Ishikawa (cell line): Measurements from ENCODE around the gene MPND.

Experiments used
- CEBPB ChIP-seq: IDR thresholded peaks from 2 replicates; pipeline ENCODE4 v1.6.1; 2012
- CREB1 ChIP-seq: IDR thresholded peaks from 2 replicates; pipeline ENCODE4 v1.6.1; 2012; ENCODE audit warnings: low read depth
- EGR1 ChIP-seq: IDR thresholded peaks from 2 replicates; pipeline ENCODE4 v1.6.1; 2012
- EP300 ChIP-seq: IDR thresholded peaks from 2 replicates; pipeline ENCODE4 v1.6.1; 2012; ENCODE audit warnings: borderline replicate concordance
- FOXM1 ChIP-seq: IDR thresholded peaks from 2 replicates; pipeline ENCODE4 v1.6.1; 2012; ENCODE audit warnings: low read depth, borderline replicate concordance
- MAX ChIP-seq: IDR thresholded peaks from 2 replicates; pipeline ENCODE4 v1.6.1; 2012
- NFIC ChIP-seq: IDR thresholded peaks from 2 replicates; pipeline ENCODE4 v1.6.1; 2012
- RAD21 ChIP-seq: IDR thresholded peaks from 2 replicates; pipeline ENCODE4 v1.6.1; 2012; ENCODE audit warnings: low read depth
- REST ChIP-seq: IDR thresholded peaks from 2 replicates; pipeline ENCODE4 v1.6.1; 2012; ENCODE audit warnings: low read depth, mild to moderate bottlenecking
- TAF1 ChIP-seq: IDR thresholded peaks from 2 replicates; pipeline ENCODE4 v1.6.1; 2012; ENCODE audit warnings: low read depth, mild to moderate bottlenecking
- TCF12 ChIP-seq: IDR thresholded peaks from 2 replicates; pipeline ENCODE4 v1.6.1; 2012; ENCODE audit warnings: low read depth
- TEAD4 ChIP-seq: IDR thresholded peaks from 2 replicates; pipeline ENCODE4 v1.6.1; 2012
- YY1 ChIP-seq: IDR thresholded peaks from 2 replicates; pipeline ENCODE4 v1.6.1; 2012; ENCODE audit warnings: low read depth
- ZBTB7A ChIP-seq: IDR thresholded peaks from 2 replicates; pipeline ENCODE4 v1.6.1; 2012; ENCODE audit warnings: low read depth
- TF ChIP-seq, protein P1 (sequence below): IDR thresholded peaks from 2 replicates; pipeline ENCODE4 v1.6.1; 2012

The MPND gene

DNA sequence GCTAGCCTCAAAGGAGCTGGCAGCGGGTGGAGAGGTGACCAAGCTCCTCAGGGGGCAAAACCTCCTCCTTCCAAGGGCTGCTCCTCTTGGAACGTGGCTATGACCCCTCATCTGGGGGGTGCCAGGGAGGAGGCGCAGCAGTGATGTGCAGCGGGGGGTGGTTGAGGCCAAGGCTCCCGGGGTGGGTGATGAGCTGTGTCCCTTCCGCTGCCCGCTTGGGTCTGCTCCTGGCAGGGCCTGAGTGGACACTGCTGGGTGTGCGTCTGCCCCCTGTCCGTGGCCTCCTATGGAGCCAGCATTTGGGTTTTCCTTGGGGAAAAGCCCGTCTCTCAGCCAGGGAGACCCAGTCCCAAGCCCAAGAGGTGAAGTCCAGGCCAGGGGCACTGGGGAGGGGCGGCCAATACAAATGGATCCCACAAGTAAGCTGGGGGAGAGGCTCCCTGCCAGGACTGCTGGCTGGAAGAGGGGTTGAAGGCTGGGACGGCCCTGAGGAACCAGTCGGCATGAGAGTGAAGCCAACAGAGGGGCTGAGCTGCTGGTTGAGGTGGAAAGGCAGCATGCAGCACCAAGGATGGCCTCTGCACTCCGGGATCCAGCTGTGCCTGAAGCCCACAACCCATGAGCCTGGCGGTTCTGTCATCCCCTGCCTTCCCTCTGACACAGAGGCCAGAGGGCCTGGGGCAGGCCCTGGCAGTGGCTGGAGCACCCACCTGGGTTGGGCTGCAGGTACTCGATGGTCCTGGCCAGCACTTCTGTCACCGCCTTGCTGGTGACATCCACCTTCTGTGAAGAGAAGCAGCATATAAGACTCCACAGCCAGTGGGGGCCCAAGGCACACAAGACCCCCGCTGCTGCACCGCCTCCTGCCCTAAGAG lies 22.7 kb downstream of the MPND start:
- TF ChIP-seq ZBTB7A = no peak
- no peak for TF ChIP-seq REST
- no peak for TF ChIP-seq EGR1

GRCh38 chr19:4366666-4367335 lies 23.4 kb downstream of the MPND start:
- TF ChIP-seq, protein P1, sequence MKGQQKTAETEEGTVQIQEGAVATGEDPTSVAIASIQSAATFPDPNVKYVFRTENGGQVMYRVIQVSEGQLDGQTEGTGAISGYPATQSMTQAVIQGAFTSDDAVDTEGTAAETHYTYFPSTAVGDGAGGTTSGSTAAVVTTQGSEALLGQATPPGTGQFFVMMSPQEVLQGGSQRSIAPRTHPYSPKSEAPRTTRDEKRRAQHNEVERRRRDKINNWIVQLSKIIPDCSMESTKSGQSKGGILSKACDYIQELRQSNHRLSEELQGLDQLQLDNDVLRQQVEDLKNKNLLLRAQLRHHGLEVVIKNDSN = no peak
- TF ChIP-seq YY1 = no peak
- no peak for TF ChIP-seq EP300
- TF ChIP-seq MAX = no peak
- no peak for TF ChIP-seq ZBTB7A
- no peak for TF ChIP-seq TCF12
- TF ChIP-seq CEBPB = no peak
- no peak for TF ChIP-seq RAD21
- TF ChIP-seq NFIC = no peak
- no peak for TF ChIP-seq CREB1
- TF ChIP-seq TEAD4 = no peak
- TF ChIP-seq TAF1 = no peak
- no peak for TF ChIP-seq FOXM1
- TF ChIP-seq REST = no peak
- TF ChIP-seq EGR1 = no peak

DNA sequence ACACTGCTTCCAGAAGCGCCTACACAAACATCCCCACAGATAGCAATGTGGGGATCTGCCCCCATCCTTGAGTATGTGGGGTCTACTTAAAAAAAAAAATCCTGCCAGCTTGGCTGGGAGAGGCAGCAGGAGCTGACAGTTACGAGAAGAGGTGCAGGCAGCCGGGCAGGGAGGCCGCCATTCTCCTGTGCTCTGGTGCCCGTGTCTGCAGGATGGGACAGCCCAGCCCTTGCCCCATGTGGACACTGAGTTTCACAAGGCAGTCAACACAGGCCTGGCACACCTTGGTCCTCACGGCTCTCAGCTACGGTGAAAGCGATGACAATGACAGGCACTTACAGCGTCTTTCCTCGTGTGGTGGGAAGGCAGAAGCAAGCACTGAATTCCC lies 24.0 kb downstream of the MPND start:
- TF ChIP-seq CEBPB (no peak), MAX (no peak), YY1 (no peak), RAD21 (no peak), NFIC (no peak), REST (no peak), EGR1 (no peak), ZBTB7A (no peak), FOXM1 (no peak), CREB1 (no peak), TAF1 (no peak), TEAD4 (no peak), TCF12 (no peak), EP300 (no peak)

DNA sequence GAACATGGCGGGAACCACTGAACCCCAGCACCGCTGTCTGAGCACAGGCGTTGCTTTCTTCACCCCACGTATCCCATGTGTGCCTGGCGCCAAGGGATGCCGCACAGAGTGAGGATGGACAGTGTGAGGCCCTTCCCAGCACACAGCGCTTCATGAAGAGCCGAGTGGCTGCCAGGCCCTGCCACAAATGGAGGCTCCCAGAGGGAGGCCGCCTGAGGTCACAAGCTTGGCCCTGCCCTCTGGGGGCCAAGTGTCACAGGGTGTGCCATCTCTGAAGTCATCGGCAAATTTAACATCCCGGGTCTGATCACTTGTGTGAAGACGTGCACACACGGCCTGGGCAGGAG lies 24.4 kb downstream of the MPND start:
- TF ChIP-seq CEBPB (no peak), EGR1 (no peak), FOXM1 (no peak), MAX (no peak), NFIC (no peak), CREB1 (no peak), YY1 (no peak), REST (no peak), TCF12 (no peak), EP300 (no peak)
- TF ChIP-seq, protein P1 = no peak
